DND-41 (cell line): ENCODE data around the gene KRTAP3-1.

Source experiments
- ATAC-seq: fragments of 200-7000 bp; cut with Tn5 transposase; 3 replicates; pipeline ENCODE4 v1.9.1; 2021; ENCODE audit warnings: low read depth; ENCODE audit not compliant: insufficient read depth
- DNase-seq: peaks from one replicate; pipeline ENCODE4 v3.0.0-alpha.2; 2020
- H2AFZ ChIP-seq: 2 replicates; pipeline ENCODE4 v1.6.0; 2012; ENCODE audit warnings: low read depth, low read length
- H3K27ac ChIP-seq: 2 replicates; pipeline ENCODE4 v1.5.1; 2012; ENCODE audit warnings: low read length, inconsistent platforms
- H3K27me3 ChIP-seq: fragments of 200-600 bp; sonication (generic); 2 replicates; pipeline ENCODE4 v1.6.0; 2012; ENCODE audit warnings: low read length, mild to moderate bottlenecking, inconsistent platforms; ENCODE audit not compliant: insufficient read depth, poor library complexity
- H3K36me3 ChIP-seq: 2 replicates; pipeline ENCODE4 v1.5.1; 2012; ENCODE audit warnings: low read length, inconsistent platforms; ENCODE audit not compliant: insufficient read depth
- H3K4me1 ChIP-seq: 2 replicates; pipeline ENCODE4 v1.5.1; 2012; ENCODE audit warnings: mild to moderate bottlenecking, low read length; ENCODE audit not compliant: insufficient read depth
- H3K4me2 ChIP-seq: 2 replicates; pipeline ENCODE4 v1.6.0; 2012; ENCODE audit warnings: mild to moderate bottlenecking, moderate library complexity, low read length, inconsistent platforms; ENCODE audit not compliant: insufficient read depth
- H3K4me3 ChIP-seq, 2 experiments: fragments of 200-600 bp in 1 of 2; shearing (Covaris generic) in 1 of 2; 2 replicates each; pipeline ENCODE4 v1.5.1; 2012 to 2016; ENCODE audit warnings: inconsistent platforms in 2 of 2, low read length in 2 of 2, mild to moderate bottlenecking in 2 of 2, low read depth in 1 of 2, moderate library complexity in 1 of 2
- H3K79me2 ChIP-seq: 2 replicates; pipeline ENCODE4 v1.6.0; 2012; ENCODE audit warnings: low read length, inconsistent platforms; ENCODE audit not compliant: insufficient read depth
- H3K9ac ChIP-seq: 2 replicates; pipeline ENCODE4 v1.6.0; 2012; ENCODE audit warnings: low read depth, mild to moderate bottlenecking, inconsistent platforms, low read length, moderate library complexity
- H3K9me3 ChIP-seq: 2 replicates; pipeline ENCODE4 v1.5.1; 2012; ENCODE audit warnings: low read length, moderate library complexity, mild to moderate bottlenecking, inconsistent platforms; ENCODE audit not compliant: insufficient read depth, severe bottlenecking
- H4K20me1 ChIP-seq: 2 replicates; pipeline ENCODE4 v1.6.0; 2012; ENCODE audit warnings: low read length; ENCODE audit not compliant: insufficient read depth
- CTCF ChIP-seq: IDR thresholded peaks from 2 replicates; pipeline ENCODE4 v1.5.1; 2012; ENCODE audit warnings: borderline replicate concordance, low read length, moderate library complexity, mild to moderate bottlenecking; ENCODE audit not compliant: poor library complexity, severe bottlenecking; ENCODE audit errors: extremely low read depth
- EZH2 ChIP-seq: IDR thresholded peaks from 3 replicates; pipeline ENCODE4 v1.6.1; 2012; ENCODE audit warnings: borderline replicate concordance, low read depth, mild to moderate bottlenecking, moderate library complexity, low read length, inconsistent platforms; ENCODE audit not compliant: severe bottlenecking

KRTAP3-1 gene

GRCh38 chr17:40992666-40993065 is 16.3 kb downstream of the KRTAP3-1 start:
- Histone ChIP-seq H3K27me3 (peaks cover 38% of the 10 kb centered on the region), H3K79me2 (no peaks in the 10 kb centered on the region), H3K4me2 (no peak overlapping the region), H3K9me3 (no peaks in the 10 kb centered on the region), H4K20me1 (no peaks in the 10 kb centered on the region), H3K36me3 (no peaks in the 10 kb centered on the region), H3K9ac (no peak overlapping the region), H3K4me1 (no peaks in the 10 kb centered on the region), H3K27ac (no peak overlapping the region), H3K4me3 (no peak overlapping the region), H2AFZ (no peak overlapping the region)
- TF ChIP-seq EZH2 (no peak), CTCF (no peak)
- no peak for ATAC-seq
- DNase-seq, result no peak

GRCh38 chr17:40986920-40987319 is 22.0 kb downstream of the KRTAP3-1 start:
- Histone ChIP-seq H2AFZ (no peak overlapping the region), H3K27me3 (peaks cover 29% of the 10 kb centered on the region), H3K27ac (no peak overlapping the region), H3K4me2 (no peak overlapping the region), H3K4me3 (no peak overlapping the region), H3K36me3 (no peaks in the 10 kb centered on the region), H3K9me3 (no peaks in the 10 kb centered on the region), H3K4me1 (no peaks in the 10 kb centered on the region), H4K20me1 (no peaks in the 10 kb centered on the region), H3K79me2 (no peaks in the 10 kb centered on the region), H3K9ac (no peak overlapping the region)
- TF ChIP-seq CTCF (no peak), EZH2 (no peak)
- ATAC-seq (no peak), DNase-seq (no peak)

GRCh38 chr17:40984226-40984625 is 24.7 kb downstream of the KRTAP3-1 start, which contains the start of gene KRT40:
Gene KRT40, minus strand, starts transcription at chr17:40984326. Its CDS starts 53 bp downstream, at chr17:40984273.
- no peak within 1 kb of the TSS for H3K4me3 ChIP-seq
- no peak within 1 kb of the TSS for H3K4me2 ChIP-seq
- peaks cover 28% of the 10 kb centered on the region for H3K27me3 ChIP-seq
- no peaks in the 10 kb centered on the region for H4K20me1 ChIP-seq
- H3K9me3 ChIP-seq, result no peaks in the 10 kb centered on the region
- ATAC-seq (no peak), DNase-seq (no peak)
- TF ChIP-seq EZH2 (no peak), CTCF (no peak)
- H3K4me1 ChIP-seq, result no peaks in the 10 kb centered on the region
- no peaks in the 10 kb centered on the region for H3K79me2 ChIP-seq
- no peak within 1 kb of the TSS for H3K27ac ChIP-seq
- no peaks in the 10 kb centered on the region for H3K36me3 ChIP-seq
- H2AFZ ChIP-seq, result no peak within 1 kb of the TSS
- no peak within 1 kb of the TSS for H3K9ac ChIP-seq

GRCh38 chr17:40981115-40981514 is 27.8 kb downstream of the KRTAP3-1 start:
- no peak for ATAC-seq
- Histone ChIP-seq H3K9me3 (no peaks in the 10 kb centered on the region), H3K4me1 (no peaks in the 10 kb centered on the region), H4K20me1 (no peaks in the 10 kb centered on the region), H3K9ac (no peak overlapping the region), H3K79me2 (no peaks in the 10 kb centered on the region), H2AFZ (no peak overlapping the region), H3K27me3 (peaks cover 23% of the 10 kb centered on the region), H3K4me2 (no peak overlapping the region), H3K4me3 (no peak overlapping the region), H3K36me3 (no peaks in the 10 kb centered on the region), H3K27ac (no peak overlapping the region)
- TF ChIP-seq EZH2, result no peak
- TF ChIP-seq CTCF, result no peak
- DNase-seq, result no peak
